Right lobe of liver (tissue), 6 donors: ENCODE data around the gene SMPD2. TPM values are rescaled to one million over a fixed set of nuclear protein-coding genes. Genes with fewer than 3 reads are reported as not detected.

Experiments used
- ATAC-seq, 4 donors: fragments of 200-7000 bp; cut with Tn5 transposase; one replicate each; pipeline ENCODE4 v1.9.1; 2020; ENCODE audit warnings: mild to moderate bottlenecking in 4 of 4, moderate library complexity in 4 of 4
- DNase-seq, 3 donors: peaks; one replicate each; pipeline ENCODE4 v3.0.0-alpha.2; 2020
- H3K27ac ChIP-seq, 3 donors: fragments of 200-600 bp; one replicate each; pipeline ENCODE4 v1.8.0; 2022
- H3K27me3 ChIP-seq, 2 donors: fragments of 200-600 bp; one replicate each; pipeline ENCODE4 v1.8.0; 2022
- H3K36me3 ChIP-seq, 4 donors: fragments of 200-600 bp; sonication (generic) in 1 of 4; one replicate each; pipeline versions ENCODE4 v1.5.1 to v1.8.0; 2017 to 2022; ENCODE audit warnings: control low read depth in 1 of 4
- H3K4me1 ChIP-seq, 4 donors: fragments of 200-600 bp; sonication (generic) in 1 of 4; one replicate each; pipeline versions ENCODE4 v1.5.1 to v1.8.0; 2017 to 2022; ENCODE audit warnings: control low read depth in 1 of 4
- H3K4me3 ChIP-seq, 3 donors: fragments of 200-600 bp; one replicate each; pipeline ENCODE4 v1.8.0; 2022
- H3K9me3 ChIP-seq, 4 donors: fragments of 200-600 bp; sonication (generic) in 1 of 4; one replicate each; pipeline versions ENCODE4 v1.5.1 to v1.8.0; 2017 to 2022; ENCODE audit warnings: control low read depth in 1 of 4
- CTCF ChIP-seq, 4 donors: fragments of 200-600 bp in 3 of 4; fragments of 450-650 bp in 1 of 4; IDR thresholded peaks; one replicate each; pipeline versions ENCODE4 v1.5.1 to v1.8.0; 2016 to 2022; ENCODE audit warnings: antibody characterized with exemption in 4 of 4, mild to moderate bottlenecking in 2 of 4
- POLR2A ChIP-seq: fragments of 450-650 bp; IDR thresholded peaks from one replicate; pipeline ENCODE4 v1.6.1; 2017; ENCODE audit warnings: antibody characterized with exemption, mild to moderate bottlenecking
- WGBS: methylation state at CpG from one replicate; pipeline ENCODE4 v1.1.6; 2018; ENCODE audit warnings: low coverage, low lambda C conversion rate; ENCODE audit not compliant: insufficient coverage; ENCODE audit errors: missing lambda C conversion rate; 5-methylcytosine and 5-hydroxymethylcytosine counted together
- intact Hi-C, 2 donors: fragments of 100-400 bp; cut with DNase I; formaldehyde crosslinking; loops; one replicate each; pipeline versions ENCODE4 v1.11.2 to v1.14.1; 2022
- total RNA-seq, 6 experiments: library from RNA; depleted of rRNA in 2 of 6; stranded (reverse); fragments of >200 nt in 2 of 6; fragmentation: NEBNext Ultra II Directional in 3 of 6; extraction: Animal tissue kit (Norgen Biotek cat#: 25700) in 3 of 6; gene quantifications; one replicate each; pipeline versions ENCODE4 v1.1.0 to v1.2.4, GENCODE V29; 2016 to 2023
- donor health status: DM: no; HTN: yes; CAD: no.
- donor health status: DM: no; HTN: no; CAD: no.
- donor health status: DM: no; HTN: no; CAD: no.
- donor health status: DM: no; HTN: yes; CAD: no.
- donor health status: DM: no; HTN: yes; CAD: no.

The SMPD2 gene
- total RNA-seq, 6 experiments from 2014 or later, result 3.2 to 7.7 (median 4.0) TPM

- peaks cover 0 to 12% (median 3%) of the 10 kb centered on the region in 4 donors for H3K4me1 ChIP-seq
- no peak for DNase-seq
- TF ChIP-seq CTCF (IDR thresholded peaks at IDR 0.05), result no peak
- TF ChIP-seq POLR2A, result no peak
- H3K27me3 ChIP-seq, result peaks cover 0 to 4% of the 10 kb centered on the region in 2 donors
- 32% methylated on average over 13 of the region's 38 CpGs for WGBS
- intact Hi-C loops, result no loop called here
- peak overlapping the region in 1 of 3 donors; percentile 21 for H3K27ac ChIP-seq
- H3K9me3 ChIP-seq, result no peaks in the 10 kb centered on the region
- no peak for ATAC-seq
- no peaks in the 10 kb centered on the region for H3K36me3 ChIP-seq
- H3K4me3 ChIP-seq, result peak overlapping the region; percentile 51 to 70 (median 59)
Observed at GRCh38 chr6:109456111-109456583, 15.6 kb downstream of the SMPD2 start.

GRCh38 chr6:109456710-109457561, 16.4 kb downstream of the SMPD2 start:
- 45% methylated on average over 15 of the region's 16 CpGs for WGBS
- Histone ChIP-seq H3K4me3 (no peak overlapping the region), H3K27ac (no peak overlapping the region), H3K9me3 (no peaks in the 10 kb centered on the region), H3K27me3 (peaks cover 0 to 4% of the 10 kb centered on the region in 2 donors), H3K4me1 (peaks cover 0 to 12% (median 3%) of the 10 kb centered on the region in 4 donors), H3K36me3 (no peaks in the 10 kb centered on the region)
- ATAC-seq (peak in 2 of 4 donors; percentile 58 to 62), DNase-seq (peak in 1 of 3 donors; percentile 81)
- TF ChIP-seq POLR2A (no peak), CTCF (IDR thresholded peaks at IDR 0.05) (no peak)
- intact Hi-C loops, result no loop called here

GRCh38 chr6:109457562-109457996, 17.1 kb downstream of the SMPD2 start:
- 92% methylated on average over 6 of the region's 6 CpGs for WGBS
- Histone ChIP-seq H3K27me3 (peaks cover 0 to 4% of the 10 kb centered on the region in 2 donors), H3K4me3 (no peak overlapping the region), H3K36me3 (no peaks in the 10 kb centered on the region), H3K4me1 (peaks cover 0 to 12% (median 3%) of the 10 kb centered on the region in 4 donors), H3K27ac (no peak overlapping the region), H3K9me3 (no peaks in the 10 kb centered on the region)
- ATAC-seq, result no peak
- TF ChIP-seq CTCF (IDR thresholded peaks at IDR 0.05), result no peak
- TF ChIP-seq POLR2A, result no peak
- intact Hi-C loops, result no loop called here
- no peak for DNase-seq

- no peaks in the 10 kb centered on the region for H3K9me3 ChIP-seq
- peak in 2 of 4 donors; percentile 5 to 12 for ATAC-seq
- intact Hi-C loops, result no loop called here
- peaks cover 0 to 4% of the 10 kb centered on the region in 2 donors for H3K27me3 ChIP-seq
- H3K4me3 ChIP-seq, result no peak overlapping the region
- no peaks in the 10 kb centered on the region for H3K36me3 ChIP-seq
- no peak overlapping the region for H3K27ac ChIP-seq
- DNase-seq, result no peak
- no peak for TF ChIP-seq POLR2A
- no peak for TF ChIP-seq CTCF (IDR thresholded peaks at IDR 0.05)
- H3K4me1 ChIP-seq, result peaks cover 0 to 12% (median 3%) of the 10 kb centered on the region in 4 donors
- 44% methylated on average over 5 of the region's 5 CpGs for WGBS
Observed at GRCh38 chr6:109458774-109459531, 18.4 kb downstream of the SMPD2 start.
